DOHH2 (cell line): Measurements from ENCODE around the gene LAMC1.

Experiments used
- EZH2phosphoT487 ChIP-seq: fragments of 200-600 bp; sonication (generic); IDR thresholded peaks from 2 replicates; pipeline ENCODE4 v1.6.1; 2017; ENCODE audit warnings: borderline replicate concordance, mild to moderate bottlenecking, antibody characterized with exemption, low read length, moderate library complexity, mixed read lengths
- TF ChIP-seq, protein P1 (sequence below): fragments of 200-600 bp; sonication (generic); IDR thresholded peaks from one replicate; pipeline ENCODE4 v1.5.1; 2014; ENCODE audit warnings: antibody characterized with exemption, mild to moderate bottlenecking, low read depth, low read length; ENCODE audit not compliant: poor library complexity, severe bottlenecking

DNA sequence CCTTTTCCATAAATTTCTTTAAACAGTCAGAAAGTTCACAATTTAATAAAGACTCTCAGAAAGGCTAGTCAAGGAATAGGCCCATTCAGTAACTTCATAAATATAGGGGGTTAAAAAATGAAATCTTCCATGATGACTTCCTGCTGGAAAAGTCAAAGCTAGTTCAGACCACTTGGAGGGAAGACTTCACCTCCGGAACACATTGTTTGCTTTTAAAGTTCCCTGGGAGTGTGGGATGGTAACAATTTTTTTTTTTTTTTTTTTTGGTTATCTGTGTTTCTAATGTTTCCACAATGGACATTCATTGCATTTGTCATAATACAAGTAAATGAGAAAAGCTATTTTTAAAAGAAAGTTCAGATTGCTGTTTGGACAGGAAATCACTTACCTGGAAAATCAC, 144.5 kb downstream of the LAMC1 start:
- TF ChIP-seq, protein P1, sequence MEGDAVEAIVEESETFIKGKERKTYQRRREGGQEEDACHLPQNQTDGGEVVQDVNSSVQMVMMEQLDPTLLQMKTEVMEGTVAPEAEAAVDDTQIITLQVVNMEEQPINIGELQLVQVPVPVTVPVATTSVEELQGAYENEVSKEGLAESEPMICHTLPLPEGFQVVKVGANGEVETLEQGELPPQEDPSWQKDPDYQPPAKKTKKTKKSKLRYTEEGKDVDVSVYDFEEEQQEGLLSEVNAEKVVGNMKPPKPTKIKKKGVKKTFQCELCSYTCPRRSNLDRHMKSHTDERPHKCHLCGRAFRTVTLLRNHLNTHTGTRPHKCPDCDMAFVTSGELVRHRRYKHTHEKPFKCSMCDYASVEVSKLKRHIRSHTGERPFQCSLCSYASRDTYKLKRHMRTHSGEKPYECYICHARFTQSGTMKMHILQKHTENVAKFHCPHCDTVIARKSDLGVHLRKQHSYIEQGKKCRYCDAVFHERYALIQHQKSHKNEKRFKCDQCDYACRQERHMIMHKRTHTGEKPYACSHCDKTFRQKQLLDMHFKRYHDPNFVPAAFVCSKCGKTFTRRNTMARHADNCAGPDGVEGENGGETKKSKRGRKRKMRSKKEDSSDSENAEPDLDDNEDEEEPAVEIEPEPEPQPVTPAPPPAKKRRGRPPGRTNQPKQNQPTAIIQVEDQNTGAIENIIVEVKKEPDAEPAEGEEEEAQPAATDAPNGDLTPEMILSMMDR, result no peak
- TF ChIP-seq EZH2phosphoT487, result no peak
